ENCODE results near the gene FAU.

Gene FAU

DNA sequence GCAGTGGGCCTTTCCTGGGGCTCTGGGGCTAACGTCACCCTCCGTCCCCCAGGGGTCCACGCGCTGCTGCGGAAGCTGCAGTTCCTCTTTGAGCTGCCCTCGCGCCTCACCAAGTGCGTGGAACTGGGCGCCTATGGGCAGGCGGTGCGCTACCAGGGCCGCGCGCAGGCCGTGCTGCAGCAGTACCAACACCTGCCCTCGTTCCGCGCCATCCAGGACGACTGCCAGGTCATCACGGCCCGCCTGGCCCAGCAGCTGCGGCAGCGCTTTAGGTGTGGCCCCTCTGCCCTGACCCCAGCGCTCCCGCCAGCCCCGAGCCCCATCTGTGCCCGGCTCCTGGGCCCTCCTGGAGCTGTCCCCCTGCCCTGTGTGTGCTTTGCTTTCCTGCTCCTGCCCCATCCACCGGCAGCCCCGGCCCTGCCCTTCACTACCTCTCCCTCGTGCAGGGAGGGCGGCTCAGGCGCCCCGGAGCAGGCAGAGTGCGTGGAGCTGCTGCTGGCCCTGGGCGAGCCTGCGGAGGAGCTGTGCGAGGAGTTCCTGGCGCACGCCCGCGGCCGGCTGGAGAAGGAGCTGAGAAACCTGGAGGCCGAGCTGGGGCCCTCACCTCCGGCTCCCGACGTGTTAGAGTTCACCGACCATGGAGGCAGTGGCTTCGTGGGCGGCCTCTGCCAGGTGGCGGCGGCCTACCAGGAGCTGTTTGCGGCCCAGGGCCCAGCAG, 14.0 kb downstream of the FAU start:
- no peak for DNase-seq (ENCODE audit: low read depth)

DNA sequence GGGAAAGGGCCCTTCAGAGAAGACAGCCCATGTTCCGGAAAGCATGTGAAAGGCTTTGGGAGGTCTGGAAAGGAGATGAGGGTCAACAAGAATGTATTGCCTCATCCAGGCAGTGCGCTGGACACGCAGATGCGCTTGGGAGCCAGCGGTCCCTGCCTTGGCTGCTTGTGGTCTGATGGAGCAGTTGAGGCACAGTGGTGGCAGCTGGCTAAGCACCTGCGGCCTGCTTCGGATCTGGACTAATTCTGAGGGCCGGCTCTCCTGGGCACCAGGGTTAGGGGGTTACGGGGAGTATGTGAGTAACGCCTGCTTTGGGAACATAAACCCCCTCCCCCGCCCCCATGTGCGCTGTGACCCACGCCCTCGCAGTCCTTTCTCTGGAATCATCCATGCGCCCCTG, 14.9 kb downstream of the FAU start:
- no peak for DNase-seq (ENCODE audit: low read depth)

DNA sequence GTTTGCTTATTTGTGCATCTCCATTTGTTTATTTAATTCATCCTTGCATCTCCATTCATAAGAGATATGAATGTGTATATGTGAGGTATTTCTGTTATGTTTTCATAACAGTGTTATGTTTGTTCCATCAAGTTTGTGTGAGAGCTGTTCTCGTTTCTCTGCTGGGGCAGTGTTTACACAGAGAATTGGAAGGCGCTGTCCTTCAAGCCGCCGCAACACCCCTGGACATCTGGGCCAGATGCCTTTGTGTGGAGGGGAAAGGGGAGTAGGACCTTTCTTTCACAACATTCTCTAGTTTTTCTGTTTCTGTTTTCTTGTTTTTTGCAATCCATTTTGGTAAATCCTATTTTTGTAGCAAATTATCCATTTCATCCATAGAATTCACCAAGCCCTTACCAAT, 17.3 kb downstream of the FAU start:
- DNase-seq (ENCODE audit: low read depth): no peak

DNA sequence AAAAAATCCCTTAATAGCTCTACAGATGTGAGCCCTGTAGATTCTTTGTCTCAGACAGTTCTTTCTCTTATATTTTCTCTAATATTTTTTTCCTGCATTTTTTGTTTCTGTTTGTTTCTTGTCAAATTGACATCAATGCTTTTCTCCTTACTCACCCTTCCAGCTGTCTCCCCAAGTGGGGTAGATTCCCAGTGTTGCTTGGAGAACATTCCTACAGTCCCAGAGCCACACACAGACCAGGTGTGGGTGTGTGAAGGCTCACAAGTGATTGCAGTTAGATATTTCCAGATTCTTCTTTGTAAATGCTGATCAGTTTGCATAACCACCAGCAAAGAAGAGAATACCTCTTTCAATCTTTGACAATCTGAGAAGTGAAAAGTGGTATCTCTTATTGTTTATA, 18.5 kb downstream of the FAU start:
- no peak for DNase-seq (ENCODE audit: low read depth)

DNA sequence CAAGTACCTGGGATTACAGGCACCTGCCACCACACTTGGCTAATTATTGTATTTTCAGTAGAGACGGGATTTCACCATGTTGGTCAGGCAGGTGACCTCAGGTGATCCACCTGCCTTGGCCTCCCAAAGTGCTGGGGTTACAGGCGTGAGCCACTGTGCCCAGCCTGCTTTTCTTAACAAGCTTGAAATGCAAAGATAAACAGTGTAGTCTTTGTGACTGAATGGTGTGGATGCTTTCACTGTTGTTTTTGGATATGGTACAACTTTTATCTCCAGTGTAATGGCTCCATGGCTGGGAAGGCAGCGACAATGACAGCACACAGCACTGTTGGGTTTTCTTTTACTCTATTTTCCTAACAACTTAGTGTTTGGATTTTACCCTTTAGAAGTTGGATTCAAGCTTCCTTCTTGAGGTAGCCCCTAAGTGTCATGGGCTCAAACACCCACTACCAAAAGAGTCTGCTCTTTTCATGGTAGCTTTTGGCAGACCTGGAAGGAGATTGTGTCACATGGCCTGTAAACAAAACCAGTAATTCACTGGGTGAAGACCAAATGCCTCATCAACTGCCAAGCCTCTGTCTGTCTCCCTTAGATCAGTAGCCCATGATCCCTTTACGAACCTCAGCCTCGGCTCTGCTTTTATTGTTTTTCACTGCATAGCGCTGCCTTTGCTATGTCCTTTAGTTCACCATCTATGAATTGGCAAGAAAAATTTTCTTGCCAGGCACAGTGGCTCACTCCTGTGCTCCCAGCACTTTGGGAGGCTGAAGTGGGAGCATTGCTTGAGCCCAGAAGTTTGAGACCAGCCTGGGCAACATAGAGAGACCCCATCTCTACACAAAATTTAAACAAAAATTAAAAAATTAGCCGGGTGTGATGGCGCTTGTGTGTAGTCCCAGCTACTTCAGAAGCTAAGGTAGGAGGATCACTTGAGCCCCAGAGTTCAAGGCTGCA, 19.5 kb downstream of the FAU start:
- DNase-seq (ENCODE audit: low read depth): no peak

DNA sequence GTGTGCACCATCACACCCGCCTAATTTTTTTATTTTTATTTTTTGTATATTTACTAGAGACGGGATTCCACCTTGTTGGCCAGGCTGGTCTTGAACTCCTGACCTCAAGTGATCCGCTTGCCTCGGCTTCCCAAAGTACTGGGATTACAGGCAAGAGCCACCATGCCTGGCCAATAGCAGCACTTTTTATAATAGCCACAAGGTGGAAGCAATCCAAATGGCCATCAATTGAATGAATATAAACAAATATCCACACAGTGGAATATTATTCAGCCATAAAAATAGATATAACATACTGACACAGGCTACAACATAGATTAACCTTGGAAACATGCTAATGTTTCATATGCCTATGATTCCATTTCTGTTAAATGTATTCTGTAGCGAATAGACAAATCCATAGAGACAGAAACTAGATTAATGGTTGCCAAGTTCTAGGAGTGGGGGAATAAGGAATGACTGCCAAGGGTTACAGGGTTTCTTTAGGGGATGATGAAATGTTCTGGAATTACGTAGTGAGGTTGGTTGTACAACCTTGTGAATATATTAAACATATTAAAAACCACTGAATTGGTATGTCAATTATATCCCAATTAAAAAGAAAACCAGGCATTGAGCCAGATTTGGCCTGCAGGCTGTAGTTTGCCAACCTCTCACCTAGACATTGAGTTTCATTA, 21.1 kb downstream of the FAU start:
- no peak for DNase-seq (ENCODE audit: low read depth)

DNA sequence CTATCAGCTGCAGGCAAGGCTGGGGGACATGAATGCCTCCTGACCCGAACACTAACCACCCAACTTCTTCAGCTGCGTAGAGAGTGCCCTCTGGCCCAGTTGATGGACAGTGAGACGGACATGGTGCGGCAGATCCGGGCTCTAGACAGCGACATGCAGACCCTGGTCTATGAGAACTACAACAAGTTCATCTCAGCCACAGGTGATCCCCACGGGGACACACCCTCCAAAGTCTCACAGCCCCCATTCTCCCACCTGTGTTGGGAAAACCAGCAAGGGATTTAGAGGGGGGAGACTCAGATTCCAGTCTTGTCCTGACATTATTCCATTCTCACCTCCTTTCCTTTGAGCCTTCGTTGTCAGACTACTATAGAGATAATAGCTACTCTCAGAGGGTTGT, 25.0 kb downstream of the FAU start:
- no peak for DNase-seq (ENCODE audit: low read depth)

DNA sequence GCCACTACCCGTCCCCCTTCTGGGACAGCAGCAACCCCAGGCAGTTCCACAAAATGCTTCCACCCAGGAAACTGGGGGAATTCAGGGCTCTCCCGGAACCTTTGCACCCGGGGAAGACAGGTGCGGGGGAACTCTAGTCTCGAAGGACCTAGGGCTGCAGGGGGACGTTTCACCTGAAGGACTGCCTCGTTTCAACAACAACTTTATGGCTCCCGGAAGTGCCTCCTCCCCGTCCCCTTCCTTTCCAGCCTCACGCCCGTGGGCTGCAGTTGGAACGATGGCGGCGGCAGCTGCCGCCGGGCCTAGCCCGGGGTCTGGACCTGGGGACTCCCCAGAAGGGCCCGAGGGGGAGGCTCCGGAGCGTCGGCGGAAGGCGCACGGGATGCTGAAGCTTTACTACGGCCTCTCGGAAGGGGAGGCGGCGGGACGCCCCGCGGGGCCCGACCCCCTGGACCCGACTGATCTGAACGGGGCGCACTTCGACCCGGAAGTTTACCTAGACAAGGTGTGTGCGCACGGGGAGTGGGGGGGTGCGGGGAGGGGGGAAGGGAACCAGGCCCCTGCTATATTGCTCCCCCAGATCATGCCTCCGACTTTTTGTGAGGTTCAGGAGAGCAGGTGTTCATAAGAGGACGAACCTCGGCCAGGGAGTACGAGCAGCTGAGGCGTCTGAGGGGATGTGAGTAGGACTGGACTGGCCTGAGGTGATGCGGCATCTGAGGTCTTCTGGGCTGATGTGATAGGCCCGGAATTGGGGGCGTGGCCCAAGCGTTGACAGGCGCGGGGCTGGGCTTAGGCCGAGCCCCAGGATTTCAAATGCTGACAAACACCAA, 25.7 kb downstream of the FAU start, which contains the start of gene VPS51:
TSS of gene VPS51 (plus strand) at position 241 of the 833 bp plus-strand sequence. CDS start at position 278, 37 bp downstream.
- peak; percentile 72 for DNase-seq (ENCODE audit: low read depth)

DNA sequence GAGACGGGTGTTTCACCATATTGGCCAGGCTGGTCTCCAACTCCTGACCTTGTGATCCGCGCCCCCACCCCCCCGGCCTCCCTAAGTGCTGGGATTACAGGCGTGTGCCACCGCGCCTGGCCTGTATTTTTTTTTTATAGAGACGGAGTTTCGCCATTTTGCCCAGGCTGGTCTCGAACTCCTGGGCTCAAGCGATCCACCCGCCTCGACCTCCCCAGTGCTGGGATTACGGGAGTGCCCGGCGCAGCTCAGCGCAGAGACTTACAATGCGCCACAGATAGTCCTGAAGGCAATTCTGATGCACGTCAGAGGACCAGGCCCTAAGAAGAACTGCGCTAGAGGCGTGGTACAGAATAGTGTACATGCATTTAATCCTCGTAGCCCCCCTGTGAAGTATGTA, 26.5 kb downstream of the FAU start:
- DNase-seq (ENCODE audit: low read depth): no peak

DNA sequence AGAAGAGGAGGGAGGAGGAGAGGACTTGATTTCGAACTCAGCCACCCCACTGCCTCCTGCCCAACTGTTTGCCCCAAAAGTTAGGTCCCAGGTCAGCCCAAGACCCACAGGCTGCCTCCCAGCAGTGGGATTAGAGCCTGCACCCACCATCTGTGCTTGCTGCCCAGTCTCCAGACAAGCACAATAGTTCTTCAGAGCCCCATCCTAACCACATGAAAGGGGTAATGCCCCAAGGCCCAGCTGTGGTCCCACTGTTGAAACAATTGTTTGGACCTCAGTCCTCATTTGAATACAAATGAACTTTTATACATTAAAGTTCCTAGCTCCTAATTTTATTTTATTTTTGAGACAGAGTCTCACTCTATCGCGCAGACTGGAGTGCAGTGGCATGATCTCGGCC, 31.3 kb downstream of the FAU start:
- no peak for DNase-seq (ENCODE audit: low read depth)

DNA sequence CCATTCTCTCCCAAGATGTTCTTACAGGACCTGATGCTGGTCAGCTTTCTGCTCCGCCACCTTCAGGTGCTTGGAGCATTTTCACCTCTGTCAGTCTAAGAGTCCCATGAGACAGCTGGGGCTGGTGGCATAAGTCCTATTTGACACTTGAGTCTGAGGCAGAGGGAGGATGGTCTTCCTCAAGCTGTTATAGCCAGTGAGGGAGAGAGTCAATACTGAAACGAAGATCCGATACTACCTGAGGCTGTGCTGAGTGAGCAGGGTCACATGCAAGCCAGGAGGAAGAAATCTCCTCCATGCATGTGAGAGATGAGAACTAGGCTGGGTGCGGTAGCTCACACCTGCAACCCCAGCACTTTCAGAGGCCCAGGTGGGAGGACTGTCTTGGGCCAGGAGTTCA, 32.3 kb downstream of the FAU start:
- DNase-seq (ENCODE audit: low read depth): no peak

DNA sequence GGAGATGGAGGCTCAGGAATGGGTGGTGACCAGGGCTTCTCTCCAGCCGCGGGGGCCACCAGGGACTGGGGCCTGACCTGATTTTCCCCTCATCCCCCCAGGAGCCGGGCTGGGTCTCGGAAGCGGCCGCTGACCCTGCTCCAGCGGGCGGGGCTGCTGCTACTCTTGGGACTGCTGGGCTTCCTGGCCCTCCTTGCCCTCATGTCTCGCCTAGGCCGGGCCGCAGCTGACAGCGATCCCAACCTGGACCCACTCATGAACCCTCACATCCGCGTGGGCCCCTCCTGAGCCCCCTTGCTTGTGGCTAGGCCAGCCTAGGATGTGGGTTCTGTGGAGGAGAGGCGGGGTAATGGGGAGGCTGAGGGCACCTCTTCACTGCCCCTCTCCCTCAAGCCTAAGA, 34.1 kb downstream of the FAU start:
- no peak for DNase-seq (ENCODE audit: low read depth)

DNA sequence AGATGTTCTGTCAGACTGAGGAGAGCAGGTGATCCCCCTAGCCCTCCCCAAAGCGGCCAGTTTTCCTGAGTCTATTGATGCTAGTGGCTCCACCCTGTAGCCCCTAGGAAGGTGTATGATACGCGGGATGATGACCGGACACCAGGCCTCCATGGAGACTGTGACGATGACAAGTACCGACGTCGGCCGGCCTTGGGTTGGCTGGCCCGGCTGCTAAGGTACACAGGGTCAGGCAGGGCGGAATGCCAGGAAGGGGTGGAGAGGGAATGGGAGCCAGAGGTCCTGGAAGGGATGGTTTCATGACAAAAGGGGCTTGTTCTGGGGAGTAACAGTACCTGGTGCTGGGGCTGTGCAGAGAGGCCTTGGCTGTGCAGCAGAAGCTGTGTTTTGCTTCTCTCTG, 34.7 kb downstream of the FAU start:
- DNase-seq (ENCODE audit: low read depth): no peak

DNA sequence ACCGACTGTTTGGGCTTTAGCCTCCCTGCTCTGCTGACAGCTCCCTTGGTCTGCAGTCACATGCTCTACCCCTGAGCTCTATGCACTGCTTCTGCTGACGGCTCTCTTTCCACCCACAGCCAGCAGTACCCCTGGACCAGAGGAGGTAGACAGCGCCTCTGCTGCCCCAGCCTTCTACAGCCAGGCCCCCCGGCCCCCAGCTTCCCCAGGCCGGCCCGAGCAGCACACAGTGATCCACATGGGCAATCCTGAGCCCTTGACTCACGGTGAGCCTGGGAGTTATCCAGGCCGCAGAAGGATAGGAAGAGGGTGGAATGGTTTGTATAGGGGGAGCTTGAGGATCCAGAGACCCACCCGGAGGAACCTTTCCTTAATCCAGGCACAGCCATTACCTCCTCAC, 35.1 kb downstream of the FAU start:
- no peak for DNase-seq (ENCODE audit: low read depth)

DNA sequence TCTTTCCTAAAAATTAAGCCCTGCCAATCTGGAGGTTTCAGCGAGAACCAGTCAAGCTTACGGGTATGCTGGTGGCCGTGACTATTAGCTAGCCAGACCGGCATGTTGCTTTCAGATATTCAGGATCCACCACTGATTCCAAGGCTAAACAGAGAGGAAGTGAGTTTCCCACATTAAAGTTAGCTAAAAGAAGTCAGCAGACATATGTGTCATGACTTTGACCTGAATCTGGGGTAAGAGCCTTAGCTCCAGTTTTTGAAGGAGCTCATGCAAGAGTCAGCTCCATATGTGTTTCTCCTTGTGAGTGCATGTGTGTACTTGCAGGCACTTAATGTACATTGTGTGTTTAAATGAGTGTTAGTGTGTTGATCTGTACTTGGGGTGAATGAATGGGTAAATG, 36.5 kb downstream of the FAU start:
- DNase-seq (ENCODE audit: low read depth): no peak

DNA sequence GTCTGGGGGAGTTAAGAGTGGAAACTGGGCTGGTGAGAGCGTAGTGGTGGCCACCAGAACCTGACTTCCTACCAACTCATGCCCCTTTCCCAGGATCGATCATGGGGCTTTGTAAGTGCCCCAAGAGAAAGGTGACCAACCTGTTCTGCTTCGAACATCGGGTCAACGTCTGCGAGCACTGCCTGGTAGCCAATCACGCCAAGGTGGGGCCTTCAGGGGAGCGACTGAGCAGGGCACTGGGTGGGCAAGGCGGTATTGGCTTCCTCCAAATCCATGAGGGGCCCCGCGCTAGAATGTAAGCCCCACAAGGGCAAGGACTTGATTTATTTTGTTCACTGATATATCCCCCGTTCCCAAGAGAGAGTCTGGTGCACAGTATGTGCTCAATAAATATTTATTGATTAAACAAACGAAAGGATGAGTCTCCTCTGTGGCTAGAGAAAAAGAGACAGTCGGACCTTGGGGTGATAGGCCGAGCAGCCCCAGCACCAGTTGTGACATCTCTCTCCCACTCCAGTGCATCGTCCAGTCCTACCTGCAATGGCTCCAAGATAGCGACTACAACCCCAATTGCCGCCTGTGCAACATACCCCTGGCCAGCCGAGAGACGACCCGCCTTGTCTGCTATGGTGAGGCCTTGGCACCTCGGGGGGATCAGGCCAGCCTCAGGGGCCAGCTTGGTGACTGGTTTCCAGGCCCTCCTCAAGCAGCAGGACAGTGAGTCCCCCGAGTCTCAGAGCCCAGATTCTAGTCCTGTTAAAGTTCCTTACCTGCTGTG, 37.1 kb downstream of the FAU start:
- DNase-seq (ENCODE audit: low read depth): no peak

DNA sequence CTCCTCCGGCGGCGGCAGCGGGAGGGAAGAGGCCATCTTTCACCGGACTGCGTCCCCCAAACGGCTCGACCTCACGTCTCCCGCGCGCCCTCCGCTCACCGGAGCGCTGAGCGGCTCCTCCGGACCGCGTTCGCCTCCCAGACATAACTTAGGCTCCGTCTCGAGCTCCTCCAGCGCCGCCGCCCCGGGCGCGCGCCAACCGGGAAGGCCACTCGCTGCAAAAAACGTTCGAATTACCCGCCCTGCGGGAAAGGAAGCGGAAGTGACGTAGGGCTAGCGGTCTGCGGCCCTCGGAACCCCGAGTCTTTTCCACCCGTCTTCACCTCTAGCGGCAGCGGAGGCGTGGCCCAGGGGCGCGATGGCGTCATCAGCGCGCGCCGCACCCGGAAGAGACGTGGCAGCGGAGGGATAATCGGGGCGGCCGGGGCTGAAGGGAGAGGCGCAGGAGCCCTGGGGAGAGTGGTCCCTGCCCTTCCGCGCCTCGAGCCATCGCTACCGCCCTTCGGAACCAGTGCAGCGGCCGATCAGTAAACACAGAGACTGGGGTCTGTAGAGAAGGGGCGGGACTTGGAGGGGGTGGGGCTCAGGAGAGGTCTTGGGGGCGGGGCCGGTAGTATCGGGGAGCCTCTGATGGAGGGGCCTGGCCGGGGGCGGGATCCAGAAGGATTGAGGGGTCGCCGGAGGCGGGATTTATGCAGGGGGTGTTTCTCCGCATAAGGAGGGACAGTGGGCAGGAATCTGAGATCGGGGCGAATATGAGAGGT, 37.9 kb downstream of the FAU start, which contains the start of the genes CDCA5 and ZFPL1:
TSS of gene CDCA5 (minus strand) at position 207 of the 764 bp plus-strand sequence. CDS start at position 145, 62 bp downstream.
TSS of gene ZFPL1 (plus strand) at position 389 of the 764 bp plus-strand sequence. CDS start 477 bp downstream, outside the sequence.
- DNase-seq (ENCODE audit: low read depth): peak; percentile 94

DNA sequence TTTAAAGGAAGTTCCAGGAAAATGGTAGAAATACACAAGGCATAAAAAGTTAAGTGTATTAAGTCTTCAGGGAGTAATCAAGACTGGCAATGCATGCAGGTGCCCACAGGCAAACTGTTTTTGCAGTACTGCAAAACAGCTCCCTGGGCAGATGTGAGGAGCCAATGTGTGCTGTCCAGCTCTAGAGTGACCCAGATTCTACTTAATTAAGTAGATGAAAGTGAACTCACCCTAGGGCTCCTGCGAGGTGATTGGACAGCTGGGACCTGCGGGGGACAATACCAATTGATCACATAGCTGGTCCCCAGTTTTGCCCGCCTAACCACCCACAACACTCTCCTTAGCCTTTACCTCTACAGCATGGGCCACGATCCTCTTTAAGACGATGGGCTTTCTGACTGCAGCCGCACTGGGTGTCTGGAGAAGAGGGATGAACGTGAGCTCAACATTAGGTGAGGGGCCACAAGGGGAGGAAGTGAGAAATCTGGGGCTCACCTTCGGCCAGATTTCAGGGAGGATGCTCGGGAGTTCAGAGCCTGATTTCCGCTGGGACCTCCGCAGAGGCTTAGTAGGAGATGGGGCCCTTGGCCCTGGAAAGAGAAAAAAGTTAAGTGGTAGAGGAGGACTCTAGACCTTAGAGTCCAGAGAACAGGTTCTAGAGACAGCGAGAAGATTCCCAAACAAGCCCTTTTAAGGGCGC, 38.6 kb downstream of the FAU start:
- DNase-seq (ENCODE audit: low read depth): no peak

DNA sequence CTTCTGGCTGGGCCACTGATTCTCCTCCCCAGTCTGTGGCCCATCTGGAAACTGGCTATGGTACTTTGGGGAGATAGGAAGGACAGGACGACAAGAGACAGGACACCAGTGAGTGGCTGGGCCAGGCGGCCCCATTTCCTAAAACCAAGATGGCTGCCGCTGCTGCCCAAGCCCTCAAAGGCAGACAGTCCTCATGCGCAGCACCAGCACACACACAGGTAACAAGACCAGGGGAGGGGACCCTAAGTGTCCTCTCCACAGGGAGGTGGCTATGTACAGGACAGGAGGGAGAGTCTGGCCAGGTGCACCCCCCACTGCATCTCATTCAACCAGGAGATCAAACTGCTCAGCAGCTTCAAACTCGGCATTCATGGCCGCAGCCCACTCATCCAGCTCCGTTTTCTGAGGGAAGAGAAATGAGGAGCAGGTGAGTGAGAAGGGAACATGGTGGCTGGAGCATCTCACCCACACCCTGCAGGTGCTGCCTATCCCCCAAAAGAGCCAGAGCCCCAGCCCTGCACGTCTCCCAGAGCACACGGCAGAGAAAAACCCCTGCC, 43.1 kb downstream of the FAU start:
- no peak for DNase-seq (ENCODE audit: low read depth)

Data from activated T-helper 9 cell treated with anti-CD3 and anti-CD28 coated beads, Interleukin-2, amount 50 U/mL, for 16 hours (primary cell).